ENCODE measurements around the gene PICK1.
"Not testable (repeated sequence)": the region's sequence is repeated elsewhere in the genome, so short reads cannot be mapped to it uniquely, and the experiment has no call there.

Gene PICK1

GRCh38 chr22:38114484-38115398, 57.5 kb downstream of the PICK1 start:
- DNase-seq (ENCODE audit: low read depth, low spot score): no peak

- no peak for DNase-seq (ENCODE audit: low read depth, low spot score)
Measured at GRCh38 chr22:38115423-38116205, 58.4 kb downstream of the PICK1 start.

- DNase-seq (ENCODE audit: low read depth, low spot score): not testable (repeated sequence)
Measured at GRCh38 chr22:38117556-38117955, 60.4 kb downstream of the PICK1 start.

- DNase-seq (ENCODE audit: low read depth, low spot score): no peak
Measured at GRCh38 chr22:38118182-38118581, 61.0 kb downstream of the PICK1 start.

GRCh38 chr22:38118747-38119146, 61.5 kb downstream of the PICK1 start:
- not testable (repeated sequence) for DNase-seq (ENCODE audit: low read depth, low spot score)

- no peak for DNase-seq (ENCODE audit: low read depth, low spot score)
Measured at GRCh38 chr22:38120359-38121110, 63.3 kb downstream of the PICK1 start.

GRCh38 chr22:38122616-38123015, 65.4 kb downstream of the PICK1 start:
- DNase-seq (ENCODE audit: low read depth, low spot score): no peak

GRCh38 chr22:38124236-38124974, 67.2 kb downstream of the PICK1 start:
- DNase-seq (ENCODE audit: low read depth, low spot score): no peak

- DNase-seq (ENCODE audit: low read depth, low spot score): no peak
Measured at GRCh38 chr22:38125038-38125610, 67.9 kb downstream of the PICK1 start.

Data from iPS DF 19.7 (cell line).